Right lobe of liver (tissue), 6 donors: ENCODE measurements around the gene G6PD. TPM values are rescaled to one million over a fixed set of nuclear protein-coding genes. Genes with fewer than 3 reads are reported as not detected.

Source experiments
- ATAC-seq, 4 donors: fragments of 200-7000 bp; cut with Tn5 transposase; one replicate each; pipeline ENCODE4 v1.9.1; 2020; ENCODE audit warnings: mild to moderate bottlenecking in 4 of 4, moderate library complexity in 4 of 4
- DNase-seq, 3 donors: peaks; one replicate each; pipeline ENCODE4 v3.0.0-alpha.2; 2020
- H3K27ac ChIP-seq, 3 donors: fragments of 200-600 bp; one replicate each; pipeline ENCODE4 v1.8.0; 2022
- H3K27me3 ChIP-seq, 2 donors: fragments of 200-600 bp; one replicate each; pipeline ENCODE4 v1.8.0; 2022
- H3K36me3 ChIP-seq, 4 donors: fragments of 200-600 bp; sonication (generic) in 1 of 4; one replicate each; pipeline versions ENCODE4 v1.5.1 to v1.8.0; 2017 to 2022; ENCODE audit warnings: control low read depth in 1 of 4
- H3K4me1 ChIP-seq, 4 donors: fragments of 200-600 bp; sonication (generic) in 1 of 4; one replicate each; pipeline versions ENCODE4 v1.5.1 to v1.8.0; 2017 to 2022; ENCODE audit warnings: control low read depth in 1 of 4
- H3K4me3 ChIP-seq, 3 donors: fragments of 200-600 bp; one replicate each; pipeline ENCODE4 v1.8.0; 2022
- H3K9me3 ChIP-seq, 4 donors: fragments of 200-600 bp; sonication (generic) in 1 of 4; one replicate each; pipeline versions ENCODE4 v1.5.1 to v1.8.0; 2017 to 2022; ENCODE audit warnings: control low read depth in 1 of 4
- POLR2A ChIP-seq: fragments of 450-650 bp; IDR thresholded peaks from one replicate; pipeline ENCODE4 v1.6.1; 2017; ENCODE audit warnings: antibody characterized with exemption, mild to moderate bottlenecking
- WGBS: methylation state at CpG from one replicate; pipeline ENCODE4 v1.1.6; 2018; ENCODE audit warnings: low coverage, low lambda C conversion rate; ENCODE audit not compliant: insufficient coverage; ENCODE audit errors: missing lambda C conversion rate; 5-methylcytosine and 5-hydroxymethylcytosine counted together
- intact Hi-C, 2 donors: fragments of 100-400 bp; cut with DNase I; formaldehyde crosslinking; loops; one replicate each; pipeline versions ENCODE4 v1.11.2 to v1.14.1; 2022
- total RNA-seq, 6 experiments: library from RNA; depleted of rRNA in 2 of 6; stranded (reverse); fragments of >200 nt in 2 of 6; fragmentation: NEBNext Ultra II Directional in 3 of 6; extraction: Animal tissue kit (Norgen Biotek cat#: 25700) in 3 of 6; gene quantifications; one replicate each; pipeline versions ENCODE4 v1.1.0 to v1.2.4, GENCODE V29; 2016 to 2023
- TF ChIP-seq, protein P1 (sequence below), 4 donors: fragments of 200-600 bp in 3 of 4; fragments of 450-650 bp in 1 of 4; IDR thresholded peaks; one replicate each; pipeline versions ENCODE4 v1.5.1 to v1.8.0; 2016 to 2022; ENCODE audit warnings: antibody characterized with exemption in 4 of 4, mild to moderate bottlenecking in 2 of 4
- donor health status: DM: no; HTN: yes; CAD: no.
- donor health status: DM: no; HTN: no; CAD: no.
- donor health status: DM: no; HTN: no; CAD: no.
- donor health status: DM: no; HTN: yes; CAD: no.
- donor health status: DM: no; HTN: yes; CAD: no.

The G6PD gene
- total RNA-seq, 6 experiments from 2014 or later = 3.3 to 10.1 (median 7.5) TPM

DNA sequence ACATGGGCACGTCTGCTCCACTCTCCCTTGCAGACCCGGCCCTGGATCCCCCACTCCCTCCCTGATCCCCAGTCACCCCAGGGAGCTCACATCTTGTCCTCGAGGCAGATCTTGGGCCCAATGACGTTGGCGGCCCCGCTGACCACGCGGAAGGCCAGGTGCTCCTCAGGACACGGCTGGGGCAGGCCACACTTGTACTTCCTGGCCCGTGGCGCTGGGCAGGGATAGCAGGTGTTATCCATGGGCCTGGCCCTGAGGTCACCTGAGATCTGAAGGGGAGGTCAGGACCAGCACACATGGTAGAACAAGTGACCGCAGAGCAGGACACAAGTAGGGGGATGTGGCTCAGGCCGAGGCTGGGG is 38.3 kb downstream of the G6PD start:
- ATAC-seq (no peak), DNase-seq (no peak)
- Histone ChIP-seq H3K4me3 (no peak overlapping the region), H3K36me3 (peaks cover 0 to 7% (median 0%) of the 10 kb centered on the region in 4 donors), H3K4me1 (no peaks in the 10 kb centered on the region), H3K27ac (no peak overlapping the region), H3K9me3 (no peaks in the 10 kb centered on the region), H3K27me3 (no peaks in the 10 kb centered on the region)
- TF ChIP-seq, protein P1, sequence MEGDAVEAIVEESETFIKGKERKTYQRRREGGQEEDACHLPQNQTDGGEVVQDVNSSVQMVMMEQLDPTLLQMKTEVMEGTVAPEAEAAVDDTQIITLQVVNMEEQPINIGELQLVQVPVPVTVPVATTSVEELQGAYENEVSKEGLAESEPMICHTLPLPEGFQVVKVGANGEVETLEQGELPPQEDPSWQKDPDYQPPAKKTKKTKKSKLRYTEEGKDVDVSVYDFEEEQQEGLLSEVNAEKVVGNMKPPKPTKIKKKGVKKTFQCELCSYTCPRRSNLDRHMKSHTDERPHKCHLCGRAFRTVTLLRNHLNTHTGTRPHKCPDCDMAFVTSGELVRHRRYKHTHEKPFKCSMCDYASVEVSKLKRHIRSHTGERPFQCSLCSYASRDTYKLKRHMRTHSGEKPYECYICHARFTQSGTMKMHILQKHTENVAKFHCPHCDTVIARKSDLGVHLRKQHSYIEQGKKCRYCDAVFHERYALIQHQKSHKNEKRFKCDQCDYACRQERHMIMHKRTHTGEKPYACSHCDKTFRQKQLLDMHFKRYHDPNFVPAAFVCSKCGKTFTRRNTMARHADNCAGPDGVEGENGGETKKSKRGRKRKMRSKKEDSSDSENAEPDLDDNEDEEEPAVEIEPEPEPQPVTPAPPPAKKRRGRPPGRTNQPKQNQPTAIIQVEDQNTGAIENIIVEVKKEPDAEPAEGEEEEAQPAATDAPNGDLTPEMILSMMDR (IDR thresholded peaks at IDR 0.05) = no peak
- no peak for TF ChIP-seq POLR2A
- intact Hi-C loops = no loop called here
- no CpG with 5 or more reads among the region's 13 CpGs for WGBS

GRCh38 chrX:154507673-154508383 is 38.8 kb downstream of the G6PD start:
- Histone ChIP-seq H3K27ac (no peak overlapping the region), H3K27me3 (no peaks in the 10 kb centered on the region), H3K9me3 (no peaks in the 10 kb centered on the region), H3K4me1 (no peaks in the 10 kb centered on the region), H3K4me3 (no peak overlapping the region), H3K36me3 (peaks cover 0 to 7% (median 0%) of the 10 kb centered on the region in 4 donors)
- 80% methylated on average over 7 of the region's 24 CpGs for WGBS
- intact Hi-C loops = no loop called here
- TF ChIP-seq, protein P1 (IDR thresholded peaks at IDR 0.05) = no peak
- TF ChIP-seq POLR2A = no peak
- DNase-seq (no peak), ATAC-seq (no peak)

GRCh38 chrX:154506483-154507332 is 39.9 kb downstream of the G6PD start:
- intact Hi-C loops = no loop called here
- DNase-seq (no peak), ATAC-seq (peak in 1 of 4 donors; percentile 12)
- Histone ChIP-seq H3K36me3 (peaks cover 0 to 7% (median 0%) of the 10 kb centered on the region in 4 donors), H3K27ac (no peak overlapping the region), H3K4me3 (no peak overlapping the region), H3K4me1 (no peaks in the 10 kb centered on the region), H3K27me3 (no peaks in the 10 kb centered on the region), H3K9me3 (no peaks in the 10 kb centered on the region)
- WGBS = 73% methylated on average over 2 of the region's 37 CpGs
- TF ChIP-seq POLR2A = no peak
- TF ChIP-seq, protein P1 (IDR thresholded peaks at IDR 0.05) = no peak

DNA sequence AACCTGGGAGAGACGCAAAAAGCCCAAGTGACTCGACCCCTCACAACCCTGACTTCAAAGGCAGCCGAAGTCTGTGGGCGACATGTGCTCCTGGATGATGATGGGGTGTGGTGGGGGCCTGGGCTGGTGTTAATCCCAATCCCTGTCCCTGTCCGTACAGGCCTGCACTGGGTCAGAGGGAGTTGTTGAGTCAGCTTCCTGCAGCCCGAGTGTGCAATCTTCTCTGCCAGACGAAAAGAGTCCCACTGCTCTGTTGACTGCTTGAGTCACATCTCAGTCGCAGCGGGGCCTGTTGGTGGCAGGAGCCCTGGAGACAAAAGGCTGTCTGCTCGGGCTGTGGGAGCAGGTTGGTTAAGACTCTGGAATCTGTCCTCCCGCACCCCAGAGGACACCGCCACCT is 40.9 kb downstream of the G6PD start:
- peaks cover 0 to 7% (median 0%) of the 10 kb centered on the region in 4 donors for H3K36me3 ChIP-seq
- peak in 2 of 4 donors; percentile 33 to 42 for ATAC-seq
- no peaks in the 10 kb centered on the region for H3K4me1 ChIP-seq
- TF ChIP-seq, protein P1 (IDR thresholded peaks at IDR 0.05) = no peak
- TF ChIP-seq POLR2A = no peak
- H3K4me3 ChIP-seq = no peak overlapping the region
- DNase-seq = no peak
- WGBS = 79% methylated on average over 2 of the region's 12 CpGs
- intact Hi-C loops = no loop called here
- no peaks in the 10 kb centered on the region for H3K27me3 ChIP-seq
- H3K27ac ChIP-seq = no peak overlapping the region
- no peaks in the 10 kb centered on the region for H3K9me3 ChIP-seq
